ENCODE measurements around the gene FSTL1. TPM values are rescaled to one million over a fixed set of nuclear protein-coding genes. Genes with fewer than 3 reads are reported as not detected.
A peak's percentile ranks its signal among the peaks of the same experiment; 100 is the strongest.

FSTL1 gene
- total RNA-seq, 1 donor from 2014 or later: 2,574 TPM

DNA sequence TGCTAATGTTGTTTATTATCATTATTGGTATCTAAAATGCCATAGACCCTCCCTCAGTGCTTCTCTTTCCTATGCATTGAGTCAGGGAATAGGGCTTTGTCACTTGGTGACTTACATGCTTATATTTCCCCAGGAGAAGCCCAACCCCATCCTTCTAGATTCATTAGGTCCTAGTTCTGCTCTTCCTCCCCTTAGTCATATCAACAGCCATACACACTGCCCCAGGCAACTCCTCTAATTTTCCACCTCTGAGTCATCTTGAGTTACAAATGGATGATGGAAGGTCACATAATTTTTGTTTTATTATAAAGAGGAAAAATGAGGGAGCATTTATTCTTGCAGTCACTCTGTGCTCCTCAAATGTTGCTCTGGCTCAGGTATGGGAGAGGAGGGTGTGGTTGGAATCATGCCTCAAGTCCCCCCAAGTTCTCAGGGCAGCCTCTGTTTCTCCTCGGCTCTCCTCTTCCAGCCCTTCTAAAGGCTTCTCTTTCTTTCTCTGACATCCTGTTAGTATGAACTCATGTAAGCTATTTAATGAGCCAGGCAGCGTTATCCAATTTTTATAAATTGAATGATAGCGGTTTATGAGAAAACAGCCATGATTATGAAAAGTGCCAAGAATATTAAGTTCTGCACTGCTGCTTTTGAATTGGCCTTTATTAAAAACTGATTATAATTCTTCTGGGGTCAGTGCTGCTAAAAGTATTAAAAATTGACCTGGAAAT lies 45.6 kb upstream of the FSTL1 start:
- TF ChIP-seq, protein P1, sequence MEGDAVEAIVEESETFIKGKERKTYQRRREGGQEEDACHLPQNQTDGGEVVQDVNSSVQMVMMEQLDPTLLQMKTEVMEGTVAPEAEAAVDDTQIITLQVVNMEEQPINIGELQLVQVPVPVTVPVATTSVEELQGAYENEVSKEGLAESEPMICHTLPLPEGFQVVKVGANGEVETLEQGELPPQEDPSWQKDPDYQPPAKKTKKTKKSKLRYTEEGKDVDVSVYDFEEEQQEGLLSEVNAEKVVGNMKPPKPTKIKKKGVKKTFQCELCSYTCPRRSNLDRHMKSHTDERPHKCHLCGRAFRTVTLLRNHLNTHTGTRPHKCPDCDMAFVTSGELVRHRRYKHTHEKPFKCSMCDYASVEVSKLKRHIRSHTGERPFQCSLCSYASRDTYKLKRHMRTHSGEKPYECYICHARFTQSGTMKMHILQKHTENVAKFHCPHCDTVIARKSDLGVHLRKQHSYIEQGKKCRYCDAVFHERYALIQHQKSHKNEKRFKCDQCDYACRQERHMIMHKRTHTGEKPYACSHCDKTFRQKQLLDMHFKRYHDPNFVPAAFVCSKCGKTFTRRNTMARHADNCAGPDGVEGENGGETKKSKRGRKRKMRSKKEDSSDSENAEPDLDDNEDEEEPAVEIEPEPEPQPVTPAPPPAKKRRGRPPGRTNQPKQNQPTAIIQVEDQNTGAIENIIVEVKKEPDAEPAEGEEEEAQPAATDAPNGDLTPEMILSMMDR (IDR thresholded peaks at IDR 0.05): no peak
- no peak overlapping the region for H3K4me3 Mint-ChIP-seq (ENCODE audit: unreplicated experiment)
- H3K4me1 Mint-ChIP-seq (ENCODE audit: unreplicated experiment): peaks cover 41% of the 10 kb centered on the region
- peaks cover 2% of the 10 kb centered on the region for H3K36me3 Mint-ChIP-seq (ENCODE audit: unreplicated experiment)
- H3K9me3 Mint-ChIP-seq (ENCODE audit: unreplicated experiment): peaks cover 7% of the 10 kb centered on the region
- DNase-seq (ENCODE audit: extremely low spot score, unreplicated experiment): peak; percentile 36
- peak overlapping the region; percentile 85 for H3K27ac Mint-ChIP-seq (ENCODE audit: unreplicated experiment)
- H3K27me3 Mint-ChIP-seq (ENCODE audit: unreplicated experiment): no peaks in the 10 kb centered on the region

DNA sequence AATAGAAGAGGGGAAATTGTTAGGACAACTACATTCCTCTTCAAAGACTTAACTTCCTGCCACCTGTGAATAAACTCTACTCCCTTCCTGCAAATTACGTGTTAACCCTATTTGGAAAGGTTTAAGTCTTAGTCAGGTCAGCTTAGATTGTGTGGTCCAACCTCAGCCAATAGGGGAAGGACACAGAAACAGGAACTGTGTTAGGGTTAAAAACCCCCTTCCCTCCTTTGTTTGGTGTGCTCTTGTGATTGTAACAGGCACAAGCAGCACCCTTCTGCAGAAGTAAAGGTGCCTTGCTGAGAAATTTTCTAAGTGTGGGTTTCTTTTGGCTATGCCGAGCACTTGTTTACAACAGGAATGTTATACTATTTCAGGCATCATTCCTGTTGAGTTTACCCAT lies 45.0 kb upstream of the FSTL1 start:
- Mint-ChIP-seq H3K27ac (ENCODE audit: unreplicated experiment) (peak overlapping the region; percentile 85), H3K27me3 (ENCODE audit: unreplicated experiment) (no peaks in the 10 kb centered on the region), H3K4me3 (ENCODE audit: unreplicated experiment) (no peak overlapping the region), H3K4me1 (ENCODE audit: unreplicated experiment) (peaks cover 41% of the 10 kb centered on the region), H3K9me3 (ENCODE audit: unreplicated experiment) (peaks cover 7% of the 10 kb centered on the region), H3K36me3 (ENCODE audit: unreplicated experiment) (peaks cover 2% of the 10 kb centered on the region)
- TF ChIP-seq, protein P1 (IDR thresholded peaks at IDR 0.05): no peak
- DNase-seq (ENCODE audit: extremely low spot score, unreplicated experiment): peak; percentile 7

DNA sequence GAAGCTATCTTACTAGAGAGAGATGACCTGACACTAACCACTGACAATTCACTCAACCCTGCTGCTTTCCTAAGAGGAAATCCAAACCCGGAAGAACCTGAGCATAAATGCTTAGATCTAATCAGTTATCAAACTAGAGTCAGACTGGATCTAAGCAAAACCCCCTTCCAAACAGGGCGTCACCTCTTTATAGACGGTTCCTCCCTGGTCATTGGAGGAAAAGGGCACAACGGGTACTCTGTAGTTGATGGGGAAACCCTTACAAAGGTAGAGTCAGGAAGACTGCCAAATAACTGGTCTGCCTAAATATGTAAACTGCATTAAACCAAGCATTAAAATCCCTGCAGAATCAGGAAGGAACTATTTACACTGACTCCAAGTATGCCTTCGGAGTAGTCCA lies 41.3 kb upstream of the FSTL1 start:
- TF ChIP-seq, protein P1 (IDR thresholded peaks at IDR 0.05): no peak
- DNase-seq (ENCODE audit: extremely low spot score, unreplicated experiment): peak; percentile 8
- peaks cover 25% of the 10 kb centered on the region for H3K4me1 Mint-ChIP-seq (ENCODE audit: unreplicated experiment)
- H3K27me3 Mint-ChIP-seq (ENCODE audit: unreplicated experiment): no peaks in the 10 kb centered on the region
- peaks cover 2% of the 10 kb centered on the region for H3K36me3 Mint-ChIP-seq (ENCODE audit: unreplicated experiment)
- peaks cover 7% of the 10 kb centered on the region for H3K9me3 Mint-ChIP-seq (ENCODE audit: unreplicated experiment)
- H3K4me3 Mint-ChIP-seq (ENCODE audit: unreplicated experiment): no peak overlapping the region
- H3K27ac Mint-ChIP-seq (ENCODE audit: unreplicated experiment): no peak overlapping the region

DNA sequence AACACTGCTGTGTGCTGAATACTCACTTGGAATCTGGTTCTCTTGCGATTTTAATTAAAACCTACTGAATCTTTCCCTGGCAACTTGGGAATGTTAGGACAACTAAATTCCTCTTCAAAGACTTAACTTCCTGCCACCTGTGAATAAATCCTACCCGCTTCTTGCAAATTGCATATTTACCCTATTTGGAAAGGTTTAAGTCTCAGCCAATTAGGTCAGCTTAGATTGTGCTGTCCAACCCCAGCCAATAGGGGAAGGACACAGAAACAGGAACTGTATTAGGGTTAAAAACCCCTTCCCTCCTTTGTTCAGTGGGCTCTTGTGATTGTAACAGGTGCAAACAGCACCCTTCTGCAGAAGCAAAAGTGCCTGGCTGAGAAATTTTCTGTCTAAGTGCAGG lies 38.6 kb upstream of the FSTL1 start:
- Mint-ChIP-seq H3K27me3 (ENCODE audit: unreplicated experiment) (no peaks in the 10 kb centered on the region), H3K27ac (ENCODE audit: unreplicated experiment) (no peak overlapping the region), H3K4me3 (ENCODE audit: unreplicated experiment) (no peak overlapping the region), H3K9me3 (ENCODE audit: unreplicated experiment) (peaks cover 7% of the 10 kb centered on the region), H3K4me1 (ENCODE audit: unreplicated experiment) (peaks cover 20% of the 10 kb centered on the region), H3K36me3 (ENCODE audit: unreplicated experiment) (peaks cover 2% of the 10 kb centered on the region)
- TF ChIP-seq, protein P1 (IDR thresholded peaks at IDR 0.05): no peak
- DNase-seq (ENCODE audit: extremely low spot score, unreplicated experiment): no peak

DNA sequence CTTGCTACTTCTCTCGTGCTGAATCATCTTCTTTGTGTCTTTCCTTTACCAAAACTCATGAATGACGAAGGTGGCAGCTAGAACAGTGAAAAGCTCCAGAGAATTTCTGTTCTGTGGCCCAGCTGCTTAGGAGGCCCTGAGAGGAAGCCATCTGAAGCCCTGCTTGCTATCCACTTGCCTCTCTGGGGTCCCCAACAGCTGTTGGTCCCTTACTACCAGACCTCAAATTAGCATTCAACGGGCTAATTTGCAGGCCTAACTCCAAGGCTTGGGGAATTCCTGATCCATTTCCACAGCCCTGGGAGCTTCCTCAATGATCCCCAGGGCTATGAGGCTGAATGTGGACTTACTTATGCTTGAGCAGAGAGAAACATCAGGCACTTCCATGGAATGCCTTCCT lies 37.5 kb upstream of the FSTL1 start:
- DNase-seq (ENCODE audit: extremely low spot score, unreplicated experiment): no peak
- H3K27ac Mint-ChIP-seq (ENCODE audit: unreplicated experiment): peak overlapping the region; percentile 68
- no peaks in the 10 kb centered on the region for H3K27me3 Mint-ChIP-seq (ENCODE audit: unreplicated experiment)
- H3K9me3 Mint-ChIP-seq (ENCODE audit: unreplicated experiment): peaks cover under 1% of the 10 kb centered on the region
- H3K36me3 Mint-ChIP-seq (ENCODE audit: unreplicated experiment): peaks cover under 1% of the 10 kb centered on the region
- no peak overlapping the region for H3K4me3 Mint-ChIP-seq (ENCODE audit: unreplicated experiment)
- peaks cover 20% of the 10 kb centered on the region for H3K4me1 Mint-ChIP-seq (ENCODE audit: unreplicated experiment)
- TF ChIP-seq, protein P1 (IDR thresholded peaks at IDR 0.05): no peak
